ENCODE measurements around the gene WFDC8. TPM values are rescaled to one million over a fixed set of nuclear protein-coding genes. Genes with fewer than 3 reads are reported as not detected.
"Not testable (repeated sequence)": the region's sequence is repeated elsewhere in the genome, so short reads cannot be mapped to it uniquely, and the experiment has no call there.

WFDC8 gene
- total RNA-seq, 1 experiment from 2014 or later, result not detected

GRCh38 chr20:45583502-45583901 is 4.4 kb upstream of the WFDC8 start:
- Histone ChIP-seq H3K4me1 (replicated peaks) (no peaks in the 10 kb centered on the region), H3K9me3 (replicated peaks) (no peaks in the 10 kb centered on the region), H3K4me3 (no peak overlapping the region), H3K36me3 (no peaks in the 10 kb centered on the region), H3K27ac (no peak overlapping the region), H3K27me3 (replicated peaks) (0 out of 2 replicates have a peak, but pooled peaks cover 7% of the 10 kb centered on the region)
- no peak for DNase-seq (ENCODE audit: low read depth in 1 of 2, low spot score in 2 of 2)

GRCh38 chr20:45581702-45582101 is 2.6 kb upstream of the WFDC8 start:
- Histone ChIP-seq H3K27ac (no peak overlapping the region), H3K4me1 (replicated peaks) (no peaks in the 10 kb centered on the region; the same call in 1 of the 2 replicates), H3K9me3 (replicated peaks) (no peaks in the 10 kb centered on the region), H3K4me3 (no peak overlapping the region), H3K36me3 (no peaks in the 10 kb centered on the region), H3K27me3 (replicated peaks) (0 out of 2 replicates have a peak, but pooled peaks cover 5% of the 10 kb centered on the region)
- no peak for DNase-seq (ENCODE audit: low read depth in 1 of 2, low spot score in 2 of 2)

GRCh38 chr20:45578231-45578630 is 853 bp downstream of the WFDC8 start:
- no peak for DNase-seq (ENCODE audit: low read depth in 1 of 2, low spot score in 2 of 2)
- Histone ChIP-seq H3K27me3 (replicated peaks) (0 out of 2 replicates have a peak, but pooled peaks cover 5% of the 10 kb centered on the region), H3K4me1 (replicated peaks) (no peaks in the 10 kb centered on the region; the same call in 1 of the 2 replicates), H3K9me3 (replicated peaks) (no peaks in the 10 kb centered on the region), H3K36me3 (no peaks in the 10 kb centered on the region), H3K27ac (no peak overlapping the region), H3K4me3 (no peak overlapping the region)

GRCh38 chr20:45576995-45577394 is 2.1 kb downstream of the WFDC8 start:
- peak in 1 of 2 experiments; percentile 31 for DNase-seq (ENCODE audit: low read depth in 1 of 2, low spot score in 2 of 2)
- no peaks in the 10 kb centered on the region for H3K36me3 ChIP-seq
- H3K4me1 ChIP-seq (replicated peaks), result no peaks in the 10 kb centered on the region; the same call in 1 of the 2 replicates
- no peaks in the 10 kb centered on the region for H3K27me3 ChIP-seq (replicated peaks)
- H3K27ac ChIP-seq, result no peak overlapping the region
- no peak overlapping the region for H3K4me3 ChIP-seq
- no peaks in the 10 kb centered on the region for H3K9me3 ChIP-seq (replicated peaks)

GRCh38 chr20:45575931-45576330 is 3.2 kb downstream of the WFDC8 start:
- H3K4me1 ChIP-seq (replicated peaks), result no peaks in the 10 kb centered on the region; the same call in 1 of the 2 replicates
- no peaks in the 10 kb centered on the region for H3K9me3 ChIP-seq (replicated peaks)
- no peaks in the 10 kb centered on the region for H3K36me3 ChIP-seq
- DNase-seq (ENCODE audit: low read depth in 1 of 2, low spot score in 2 of 2), result no peak
- H3K4me3 ChIP-seq, result no peak overlapping the region
- H3K27ac ChIP-seq, result no peak overlapping the region
- H3K27me3 ChIP-seq (replicated peaks), result no peaks in the 10 kb centered on the region

- not testable (repeated sequence) for H3K27me3 ChIP-seq (replicated peaks); H3K27ac ChIP-seq; H3K9me3 ChIP-seq (replicated peaks); H3K36me3 ChIP-seq; DNase-seq (ENCODE audit: low read depth in 1 of 2, low spot score in 2 of 2); H3K4me3 ChIP-seq; H3K4me1 ChIP-seq (replicated peaks)
These were observed 9.4 kb downstream of the WFDC8 start for GRCh38 chr20:45569650-45570049.

GRCh38 chr20:45564760-45565276 is 14.3 kb downstream of the WFDC8 start:
- Histone ChIP-seq H3K36me3 (no peaks in the 10 kb centered on the region), H3K27me3 (replicated peaks) (peaks cover under 1% of the 10 kb centered on the region; the same call in 1 of the 2 replicates), H3K27ac (no peak overlapping the region), H3K4me3 (no peak overlapping the region), H3K4me1 (replicated peaks) (no peaks in the 10 kb centered on the region), H3K9me3 (replicated peaks) (no peaks in the 10 kb centered on the region)
- no peak for DNase-seq (ENCODE audit: low read depth in 1 of 2, low spot score in 2 of 2)

- Histone ChIP-seq H3K4me3 (no peak overlapping the region), H3K27ac (no peak overlapping the region), H3K9me3 (replicated peaks) (0 out of 2 replicates have a peak, but pooled peaks cover 2% of the 10 kb centered on the region), H3K27me3 (replicated peaks) (peaks cover 20% of the 10 kb centered on the region), H3K4me1 (replicated peaks) (no peaks in the 10 kb centered on the region), H3K36me3 (no peaks in the 10 kb centered on the region)
- no peak for DNase-seq (ENCODE audit: low read depth in 1 of 2, low spot score in 2 of 2)
These were observed 23.9 kb downstream of the WFDC8 start for GRCh38 chr20:45555198-45555597.

GRCh38 chr20:45552456-45552855 is 26.6 kb downstream of the WFDC8 start:
- DNase-seq (ENCODE audit: low read depth in 1 of 2, low spot score in 2 of 2), result no peak
- H3K4me3 ChIP-seq, result no peak overlapping the region
- H3K27ac ChIP-seq, result no peak overlapping the region
- peaks cover 3% of the 10 kb centered on the region for H3K27me3 ChIP-seq (replicated peaks)
- H3K4me1 ChIP-seq (replicated peaks), result no peaks in the 10 kb centered on the region
- no peaks in the 10 kb centered on the region for H3K36me3 ChIP-seq
- no peaks in the 10 kb centered on the region for H3K9me3 ChIP-seq (replicated peaks)

- Histone ChIP-seq H3K36me3 (no peaks in the 10 kb centered on the region), H3K27me3 (replicated peaks) (peaks cover 11% of the 10 kb centered on the region), H3K4me3 (no peak overlapping the region), H3K9me3 (replicated peaks) (no peaks in the 10 kb centered on the region), H3K4me1 (replicated peaks) (no peaks in the 10 kb centered on the region), H3K27ac (no peak overlapping the region)
- DNase-seq (ENCODE audit: low read depth in 1 of 2, low spot score in 2 of 2), result no peak
These were observed 28.3 kb downstream of the WFDC8 start for GRCh38 chr20:45550765-45551164.

- no peak for DNase-seq (ENCODE audit: low read depth in 1 of 2, low spot score in 2 of 2)
- Histone ChIP-seq H3K36me3 (no peaks in the 10 kb centered on the region), H3K4me1 (replicated peaks) (no peaks in the 10 kb centered on the region), H3K27ac (no peak overlapping the region), H3K27me3 (replicated peaks) (peaks cover 11% of the 10 kb centered on the region), H3K4me3 (no peak overlapping the region), H3K9me3 (replicated peaks) (no peaks in the 10 kb centered on the region)
These were observed 30.7 kb downstream of the WFDC8 start for GRCh38 chr20:45548410-45548809.

- Histone ChIP-seq H3K36me3 (no peaks in the 10 kb centered on the region), H3K27ac (no peak within 1 kb of the TSS), H3K4me1 (replicated peaks) (no peaks in the 10 kb centered on the region), H3K27me3 (replicated peaks) (peaks cover 11% of the 10 kb centered on the region), H3K9me3 (replicated peaks) (no peaks in the 10 kb centered on the region), H3K4me3 (no peak within 1 kb of the TSS)
- DNase-seq (ENCODE audit: low read depth in 1 of 2, low spot score in 2 of 2), result no peak
These were observed 31.8 kb downstream of the WFDC8 start, which contains the start of gene EPPIN for GRCh38 chr20:45547206-45547770. EPPIN (minus strand) TSS chr20:45547401; CDS start chr20:45547357, 44 bp downstream.

- H3K9me3 ChIP-seq (replicated peaks), result no peaks in the 10 kb centered on the region
- H3K27me3 ChIP-seq (replicated peaks), result peaks cover 11% of the 10 kb centered on the region
- no peaks in the 10 kb centered on the region for H3K36me3 ChIP-seq
- no peaks in the 10 kb centered on the region for H3K4me1 ChIP-seq (replicated peaks)
- no peak for DNase-seq (ENCODE audit: low read depth in 1 of 2, low spot score in 2 of 2)
- H3K27ac ChIP-seq, result no peak overlapping the region
- no peak overlapping the region for H3K4me3 ChIP-seq
These were observed 33.2 kb downstream of the WFDC8 start for GRCh38 chr20:45545754-45546453.

- peaks cover 14% of the 10 kb centered on the region for H3K27me3 ChIP-seq (replicated peaks)
- no peak for DNase-seq (ENCODE audit: low read depth in 1 of 2, low spot score in 2 of 2)
- H3K4me3 ChIP-seq, result no peak overlapping the region
- H3K36me3 ChIP-seq, result no peaks in the 10 kb centered on the region
- H3K4me1 ChIP-seq (replicated peaks), result no peaks in the 10 kb centered on the region
- no peak overlapping the region for H3K27ac ChIP-seq
- H3K9me3 ChIP-seq (replicated peaks), result no peaks in the 10 kb centered on the region
These were observed 33.7 kb downstream of the WFDC8 start for GRCh38 chr20:45545351-45545750.

Data from SJSA1 (cell line).